Measurements from ENCODE around the gene PRKCQ.
"Not testable (repeated sequence)": the region's sequence is repeated elsewhere in the genome, so short reads cannot be mapped to it uniquely, and the experiment has no call there.

Gene PRKCQ

DNA sequence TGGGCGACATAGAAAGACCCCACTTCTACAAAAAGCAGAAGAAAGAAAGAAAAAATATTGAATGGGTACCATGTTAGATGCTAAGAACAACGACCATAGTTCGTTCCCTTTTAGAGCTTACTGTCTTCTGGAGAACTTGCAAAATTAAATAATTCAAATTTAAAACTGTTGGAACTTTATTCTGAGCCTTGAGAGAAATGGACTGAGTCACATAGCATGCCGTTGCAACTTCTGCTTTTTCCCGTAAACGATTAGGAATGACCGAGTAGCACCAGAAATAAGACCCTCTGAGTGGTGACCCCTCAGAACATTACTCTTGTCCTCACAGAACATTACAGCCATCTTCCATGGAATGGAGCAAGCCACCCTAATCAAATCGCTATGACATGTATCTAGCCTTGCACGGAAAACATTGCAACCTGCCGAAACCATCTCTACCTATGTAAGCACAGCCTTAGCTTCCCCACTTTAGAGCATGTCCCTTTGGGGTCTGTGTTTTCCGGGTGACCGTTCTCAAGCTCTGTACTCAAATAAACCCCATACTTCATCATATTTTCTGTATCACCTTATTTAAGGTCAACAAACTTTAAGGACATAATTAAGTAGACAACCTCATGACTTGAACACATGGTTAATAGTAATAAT is 179.1 kb downstream of the PRKCQ start:
- DNase-seq, result no peak

DNA sequence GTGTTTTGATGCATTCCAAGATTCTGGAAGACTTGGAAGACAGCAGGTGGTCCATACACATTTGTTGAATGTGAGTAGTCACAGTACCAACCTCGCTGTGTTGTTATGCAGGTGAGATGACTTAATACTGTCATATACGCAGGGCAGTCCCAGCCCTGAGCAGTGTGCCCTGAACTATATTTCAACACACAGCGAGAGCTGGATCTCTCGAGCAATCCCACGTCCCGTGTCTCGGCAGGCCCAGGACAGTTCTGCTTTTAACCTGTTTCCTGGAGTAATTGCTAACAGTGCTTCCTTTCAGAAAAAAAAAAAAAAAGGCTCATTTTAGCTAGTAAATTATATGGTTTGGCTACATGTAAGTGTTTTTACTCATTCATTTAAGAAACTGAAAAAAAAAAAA is 179.7 kb downstream of the PRKCQ start:
- no peak for DNase-seq

DNA sequence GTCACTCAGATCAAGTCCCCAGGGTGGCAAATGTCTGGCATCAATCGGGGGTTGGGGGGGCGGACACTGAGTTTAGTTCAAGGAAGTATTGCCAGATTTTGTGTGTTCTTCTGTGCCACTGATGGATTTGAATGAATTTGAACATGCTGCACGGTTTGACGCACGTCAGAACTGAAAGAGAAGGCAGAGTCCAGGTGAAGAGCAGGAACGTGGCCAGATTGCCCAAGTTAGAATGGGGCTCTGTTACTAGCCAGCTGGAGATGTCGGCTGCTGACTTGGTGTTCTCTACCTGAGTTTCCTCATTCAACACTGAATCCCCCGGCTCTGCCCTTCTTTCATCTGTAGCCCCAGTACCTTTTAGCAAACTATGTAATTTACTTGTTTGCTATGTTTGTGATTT is 180.2 kb downstream of the PRKCQ start:
- no peak for DNase-seq

GRCh38 chr10:6399231-6399741 is 180.8 kb downstream of the PRKCQ start:
- DNase-seq, result no peak

GRCh38 chr10:6398399-6398798 is 181.7 kb downstream of the PRKCQ start:
- DNase-seq, result no peak

GRCh38 chr10:6396652-6397051 is 183.4 kb downstream of the PRKCQ start:
- DNase-seq, result no peak

GRCh38 chr10:6396226-6396625 is 183.8 kb downstream of the PRKCQ start:
- no peak for DNase-seq

DNA sequence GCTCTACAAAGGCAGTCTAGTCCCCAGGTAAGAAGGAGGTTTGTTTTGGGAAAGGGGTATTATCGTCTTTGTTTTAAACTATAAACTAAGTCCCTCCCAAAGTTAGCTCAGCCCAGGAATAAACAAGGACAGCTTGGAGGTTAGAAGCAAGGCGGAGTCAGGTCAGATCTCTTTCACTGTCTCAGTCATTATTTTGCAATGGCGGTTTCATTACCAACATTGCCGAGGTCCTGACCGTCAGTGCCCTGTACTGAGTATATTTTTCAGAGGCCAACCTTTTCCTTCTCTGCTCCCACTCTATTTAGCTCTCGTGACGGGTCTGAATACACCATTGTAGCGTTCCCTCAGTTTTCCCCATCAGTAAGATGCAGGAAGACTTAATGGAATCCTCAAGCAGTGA is 184.5 kb downstream of the PRKCQ start:
- no peak for DNase-seq

DNA sequence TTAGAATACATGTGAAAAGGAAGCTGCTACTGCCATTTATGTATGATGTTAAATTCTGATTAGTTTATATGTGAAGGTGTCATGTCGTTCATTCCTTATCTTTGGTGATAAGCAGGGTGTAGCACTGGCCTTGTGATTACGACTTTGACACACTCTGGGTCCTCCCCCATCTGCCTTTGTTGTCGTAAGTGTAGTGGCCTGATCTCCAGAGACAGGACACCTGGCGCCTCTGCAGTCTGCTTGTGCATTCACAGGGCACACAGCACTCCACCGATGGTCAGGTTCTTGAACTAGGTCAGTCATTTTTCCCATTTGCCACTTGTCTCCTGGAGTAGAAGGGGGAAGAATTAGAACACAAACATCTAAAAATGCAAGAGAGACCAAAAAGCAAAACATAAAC is 186.0 kb downstream of the PRKCQ start:
- no peak for DNase-seq

DNA sequence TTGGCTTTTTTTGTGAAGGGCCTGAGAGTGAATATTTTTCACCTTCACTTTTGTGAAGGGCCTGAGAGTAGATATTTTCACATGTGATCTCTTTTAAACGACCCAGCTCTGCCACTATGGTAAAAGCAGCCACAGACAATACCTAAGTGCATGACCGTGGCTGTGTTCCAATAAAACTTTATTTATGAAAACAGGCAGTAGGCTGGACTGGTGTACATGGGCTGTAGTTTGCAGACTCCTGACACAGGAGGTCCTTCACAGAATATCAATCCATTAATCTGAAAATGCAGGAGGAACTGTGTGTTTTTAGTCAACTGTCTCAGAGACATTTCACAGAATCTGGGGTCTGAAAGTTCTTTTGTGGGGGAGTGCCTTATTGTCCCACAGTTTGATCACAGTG is 186.9 kb downstream of the PRKCQ start:
- DNase-seq, result no peak

GRCh38 chr10:6390213-6390845 is 189.7 kb downstream of the PRKCQ start:
- no peak for DNase-seq

GRCh38 chr10:6388261-6388893 is 191.7 kb downstream of the PRKCQ start:
- no peak for DNase-seq

DNA sequence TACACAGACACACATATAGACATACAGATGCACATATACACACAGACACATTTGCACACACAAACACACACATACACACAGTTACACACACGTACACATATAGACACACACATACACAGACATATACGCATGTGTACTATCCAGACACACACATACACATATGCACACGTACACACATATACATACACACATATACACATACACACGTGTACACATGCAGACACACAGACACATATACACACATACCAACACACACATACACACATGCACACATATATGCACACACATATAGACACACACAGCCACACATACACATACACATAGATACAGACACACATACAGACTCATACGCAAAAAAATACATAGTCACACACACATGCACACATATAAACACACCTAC is 193.1 kb downstream of the PRKCQ start:
- no peak for DNase-seq

- no peak for DNase-seq
Measured at GRCh38 chr10:6386346-6386745, 193.7 kb downstream of the PRKCQ start.

- no peak for DNase-seq
Measured at GRCh38 chr10:6385665-6386064, 194.4 kb downstream of the PRKCQ start.

DNA sequence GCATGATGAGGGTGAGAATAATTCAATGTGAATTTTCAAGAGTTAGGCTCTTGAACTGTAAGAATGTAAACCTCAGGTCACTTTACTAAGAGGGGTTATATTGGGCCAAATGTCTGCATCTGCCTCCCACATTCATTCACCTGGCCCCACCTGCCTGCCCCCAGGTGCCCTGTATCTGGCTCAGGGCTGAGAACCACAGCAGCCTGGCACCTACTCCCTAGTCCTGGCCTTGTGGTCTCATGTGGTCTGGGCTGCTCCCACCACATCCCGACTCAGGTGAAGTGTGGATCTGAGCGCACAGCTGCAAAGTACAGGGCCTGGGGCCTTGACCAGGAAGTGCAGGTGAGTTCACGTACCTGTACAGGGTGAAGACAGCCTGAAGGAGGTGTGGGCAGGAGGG is 195.2 kb downstream of the PRKCQ start:
- no peak for DNase-seq

GRCh38 chr10:6384031-6384430 is 196.0 kb downstream of the PRKCQ start:
- no peak for DNase-seq

GRCh38 chr10:6383096-6383812 is 196.8 kb downstream of the PRKCQ start:
- no peak for DNase-seq

DNA sequence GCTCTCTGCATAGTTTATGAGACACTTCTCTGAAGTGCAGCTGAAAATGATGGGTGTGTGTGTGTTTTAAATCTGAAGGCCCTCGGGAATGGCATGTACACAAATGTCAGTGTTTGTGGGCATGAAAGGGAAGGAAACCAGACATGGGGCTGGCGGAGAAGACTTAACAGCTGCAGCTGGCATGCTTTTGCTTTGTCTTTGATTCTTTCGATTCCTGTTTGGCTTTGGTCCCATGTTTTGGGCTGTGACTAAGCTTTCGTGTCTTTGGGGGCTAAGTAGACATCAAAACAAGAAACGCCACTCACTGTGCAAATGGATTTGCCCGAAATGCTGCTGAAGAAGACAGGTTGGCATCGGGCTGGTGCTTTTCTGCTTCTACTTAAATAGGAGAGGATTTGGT is 198.0 kb downstream of the PRKCQ start:
- no peak for DNase-seq

GRCh38 chr10:6380478-6380877 is 199.6 kb downstream of the PRKCQ start:
- DNase-seq, result not testable (repeated sequence)

GRCh38 chr10:6379015-6379776 is 200.9 kb downstream of the PRKCQ start:
- no peak for DNase-seq
